KMS-11 (cell line): ENCODE results near the gene RANBP3.
A peak's percentile ranks its signal among the peaks of the same experiment; 100 is the strongest.

Experiments
- H2AFZ ChIP-seq: fragments of 200-600 bp; sonication (generic); 2 replicates; pipeline ENCODE4 v1.6.1; 2016; ENCODE audit warnings: antibody characterized with exemption, mixed run types, low read depth
- H3K27ac ChIP-seq: fragments of 200-600 bp; sonication (generic); 2 replicates; pipeline ENCODE4 v1.6.1; 2016; ENCODE audit warnings: mild to moderate bottlenecking, mixed run types
- H3K27me3 ChIP-seq: fragments of 200-600 bp; sonication (generic); 2 replicates; pipeline ENCODE4 v1.6.1; 2017; ENCODE audit warnings: mild to moderate bottlenecking, low read depth, mixed run types, moderate library complexity; ENCODE audit not compliant: insufficient read depth
- H3K36me3 ChIP-seq: fragments of 200-600 bp; sonication (generic); 2 replicates; pipeline ENCODE4 v1.6.1; 2017; ENCODE audit warnings: mild to moderate bottlenecking, mixed run types; ENCODE audit not compliant: insufficient read depth
- H3K4me1 ChIP-seq: fragments of 200-600 bp; sonication (generic); 2 replicates; pipeline ENCODE4 v1.6.1; 2016; ENCODE audit warnings: mild to moderate bottlenecking, low read depth, mixed run types; ENCODE audit not compliant: poor library complexity, severe bottlenecking
- H3K4me2 ChIP-seq: fragments of 200-600 bp; sonication (generic); 2 replicates; pipeline ENCODE4 v1.7.0; 2016; ENCODE audit warnings: mild to moderate bottlenecking, mixed run types
- H3K4me3 ChIP-seq: fragments of 200-600 bp; sonication (generic); IDR thresholded peaks from 2 replicates; pipeline ENCODE4 v1.6.1; 2017; ENCODE audit warnings: low read depth, low read length, mixed read lengths; ENCODE audit not compliant: insufficient read depth
- H3K79me2 ChIP-seq: fragments of 200-600 bp; sonication (generic); 2 replicates; pipeline ENCODE4 v1.6.1; 2016; ENCODE audit warnings: low read depth, mixed run types; ENCODE audit not compliant: insufficient read depth
- H3K9ac ChIP-seq: fragments of 200-600 bp; sonication (generic); 2 replicates; pipeline ENCODE4 v1.6.1; 2016; ENCODE audit warnings: mild to moderate bottlenecking, mixed run types
- H4K20me1 ChIP-seq: fragments of 200-600 bp; sonication (generic); 2 replicates; pipeline ENCODE4 v1.6.1; 2016; ENCODE audit warnings: mild to moderate bottlenecking, mixed run types; ENCODE audit not compliant: insufficient read depth
- CTCF ChIP-seq: fragments of 200-600 bp; sonication (generic); conservative IDR thresholded peaks from 2 replicates; pipeline ENCODE4 v1.6.1; 2017; ENCODE audit warnings: low read depth, mild to moderate bottlenecking, antibody characterized with exemption, low read length, moderate library complexity, mixed read lengths

Gene RANBP3

GRCh38 chr19:5967571-5967970 lies 10.4 kb downstream of the RANBP3 start:
- TF ChIP-seq CTCF = no peak
- no peak overlapping the region for H2AFZ ChIP-seq
- H3K4me3 ChIP-seq = no peak overlapping the region
- H3K27me3 ChIP-seq = no peaks in the 10 kb centered on the region
- peaks cover 21% of the 10 kb centered on the region for H4K20me1 ChIP-seq
- no peaks in the 10 kb centered on the region for H3K36me3 ChIP-seq
- H3K9ac ChIP-seq = no peak overlapping the region
- H3K27ac ChIP-seq = no peak overlapping the region
- peaks cover 34% of the 10 kb centered on the region for H3K4me1 ChIP-seq
- H3K79me2 ChIP-seq = peaks cover 89% of the 10 kb centered on the region
- H3K4me2 ChIP-seq = peak overlapping the region; percentile 4; the same call in 1 of the 2 replicates

GRCh38 chr19:5966941-5967340 lies 11.0 kb downstream of the RANBP3 start:
- H3K4me3 ChIP-seq = no peak overlapping the region
- H3K27ac ChIP-seq = no peak overlapping the region
- peaks cover 17% of the 10 kb centered on the region; the same call in 1 of the 2 replicates for H4K20me1 ChIP-seq
- no peaks in the 10 kb centered on the region for H3K27me3 ChIP-seq
- H3K36me3 ChIP-seq = no peaks in the 10 kb centered on the region
- H3K9ac ChIP-seq = no peak overlapping the region
- H3K79me2 ChIP-seq = peaks cover 89% of the 10 kb centered on the region
- no peak overlapping the region for H3K4me2 ChIP-seq
- H3K4me1 ChIP-seq = peaks cover 28% of the 10 kb centered on the region
- no peak for TF ChIP-seq CTCF
- H2AFZ ChIP-seq = no peak overlapping the region

- Histone ChIP-seq H3K27ac (no peak overlapping the region), H2AFZ (no peak overlapping the region), H3K9ac (no peak overlapping the region), H3K79me2 (peaks cover 89% of the 10 kb centered on the region), H3K36me3 (no peaks in the 10 kb centered on the region), H3K4me3 (no peak overlapping the region), H3K4me1 (peaks cover 21% of the 10 kb centered on the region), H3K27me3 (no peaks in the 10 kb centered on the region), H3K4me2 (no peak overlapping the region), H4K20me1 (peaks cover 9% of the 10 kb centered on the region; the same call in 1 of the 2 replicates)
- TF ChIP-seq CTCF = no peak
Observed at GRCh38 chr19:5966215-5966614, 11.7 kb downstream of the RANBP3 start.

- Histone ChIP-seq H3K9ac (no peak overlapping the region), H2AFZ (no peak overlapping the region), H3K36me3 (no peaks in the 10 kb centered on the region), H4K20me1 (peaks cover 9% of the 10 kb centered on the region; the same call in 1 of the 2 replicates), H3K4me2 (no peak overlapping the region), H3K79me2 (peaks cover 88% of the 10 kb centered on the region), H3K27me3 (no peaks in the 10 kb centered on the region), H3K27ac (no peak overlapping the region), H3K4me3 (no peak overlapping the region), H3K4me1 (peaks cover 16% of the 10 kb centered on the region)
- no peak for TF ChIP-seq CTCF
Observed at GRCh38 chr19:5964816-5965565, 12.9 kb downstream of the RANBP3 start.
